Measurements from ENCODE around the gene SLC37A4.

The SLC37A4 gene

DNA sequence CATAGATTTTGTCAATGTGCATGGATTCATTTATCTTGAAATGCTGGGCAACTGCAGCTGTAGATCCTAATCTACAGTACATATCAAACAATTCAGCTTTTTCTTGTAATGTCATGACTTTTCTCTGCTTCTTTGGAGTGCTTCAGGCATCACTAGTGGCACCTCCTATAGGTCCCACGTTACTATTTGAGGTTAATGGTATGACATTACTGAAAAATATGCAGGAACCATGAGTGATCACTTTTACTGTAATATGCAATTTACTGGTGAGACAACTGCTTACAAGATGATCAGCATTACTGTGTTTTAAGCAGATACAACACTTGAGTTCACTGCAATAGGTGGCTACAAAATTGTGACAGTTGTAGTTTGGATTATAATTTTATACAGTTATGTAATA is 29.8 kb downstream of the SLC37A4 start:
- H3K4me2 ChIP-seq (ENCODE audit: low read depth, low read length) = no peak overlapping the region
- peaks cover 58% of the 10 kb centered on the region for H3K79me2 ChIP-seq (ENCODE audit: low read length)
- peaks cover 6% of the 10 kb centered on the region; the same call in 1 of the 2 replicates for H3K36me3 ChIP-seq (replicated peaks; ENCODE audit: insufficient read depth, low read length)

DNA sequence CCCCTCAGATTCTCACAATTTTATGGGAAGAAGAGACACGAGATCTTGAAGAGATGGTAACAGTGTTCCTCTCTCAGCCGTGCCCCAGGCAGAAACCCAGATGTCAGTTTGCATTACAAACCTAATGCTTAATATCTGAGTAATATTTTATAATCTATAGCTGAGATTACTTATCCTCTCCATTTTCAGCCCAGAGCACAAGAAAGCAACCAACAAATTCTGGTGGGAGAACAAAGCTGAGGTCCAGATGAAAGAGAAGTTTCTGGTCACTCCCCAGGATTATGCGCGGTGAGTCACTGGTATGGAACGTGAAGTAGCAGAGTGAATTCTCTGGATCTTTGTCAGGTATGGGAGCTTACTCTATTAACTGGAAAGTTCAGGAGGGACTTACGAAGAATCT is 31.9 kb downstream of the SLC37A4 start:
- Histone ChIP-seq H3K79me2 (ENCODE audit: low read length) (peaks cover 61% of the 10 kb centered on the region), H3K36me3 (replicated peaks; ENCODE audit: insufficient read depth, low read length) (peaks cover 4% of the 10 kb centered on the region; the same call in 1 of the 2 replicates), H3K4me2 (ENCODE audit: low read depth, low read length) (peak overlapping the region; percentile 96), H3K27me3 (replicated peaks; ENCODE audit: insufficient read depth, low read length) (no peaks in the 10 kb centered on the region), H3K4me3 (ENCODE audit: low read length) (peak overlapping the region; percentile 91), H3K27ac (ENCODE audit: low read length) (no peak overlapping the region), H3K9me3 (replicated peaks; ENCODE audit: insufficient read depth, low read length) (no peaks in the 10 kb centered on the region), H3K9ac (ENCODE audit: low read length) (peak overlapping the region; percentile 79), H4K20me1 (ENCODE audit: insufficient read depth, low read length) (no peaks in the 10 kb centered on the region), H2AFZ (ENCODE audit: low read length) (0 out of 2 replicates have a peak overlapping the region, but pooled peaks have one; percentile 95), H3K9me2 (replicated peaks; ENCODE audit: insufficient read depth, low read length) (no peaks in the 10 kb centered on the region), H3F3A (ENCODE audit: insufficient read depth, low read length) (no peaks in the 10 kb centered on the region), H3K4me1 (ENCODE audit: low read length) (peaks cover 8% of the 10 kb centered on the region; the same call in 1 of the 2 replicates)
- no peak for TF ChIP-seq EZH2phosphoT487 (IDR thresholded peaks at IDR 0.05; ENCODE audit: low read length)
- DNase-seq = no peak

More for the DNA sequence above, 29.8 kb downstream of the SLC37A4 start:
- Histone ChIP-seq H3K9me2 (replicated peaks; ENCODE audit: insufficient read depth, low read length) (no peaks in the 10 kb centered on the region), H3F3A (ENCODE audit: insufficient read depth, low read length) (no peaks in the 10 kb centered on the region), H3K9ac (ENCODE audit: low read length) (no peak overlapping the region), H3K27ac (ENCODE audit: low read length) (no peak overlapping the region), H3K4me3 (ENCODE audit: low read length) (no peak overlapping the region), H2AFZ (ENCODE audit: low read length) (no peak overlapping the region), H3K27me3 (replicated peaks; ENCODE audit: insufficient read depth, low read length) (no peaks in the 10 kb centered on the region), H3K9me3 (replicated peaks; ENCODE audit: insufficient read depth, low read length) (no peaks in the 10 kb centered on the region), H4K20me1 (ENCODE audit: insufficient read depth, low read length) (no peaks in the 10 kb centered on the region), H3K4me1 (ENCODE audit: low read length) (peaks cover 8% of the 10 kb centered on the region; the same call in 1 of the 2 replicates)
- TF ChIP-seq, protein P1, sequence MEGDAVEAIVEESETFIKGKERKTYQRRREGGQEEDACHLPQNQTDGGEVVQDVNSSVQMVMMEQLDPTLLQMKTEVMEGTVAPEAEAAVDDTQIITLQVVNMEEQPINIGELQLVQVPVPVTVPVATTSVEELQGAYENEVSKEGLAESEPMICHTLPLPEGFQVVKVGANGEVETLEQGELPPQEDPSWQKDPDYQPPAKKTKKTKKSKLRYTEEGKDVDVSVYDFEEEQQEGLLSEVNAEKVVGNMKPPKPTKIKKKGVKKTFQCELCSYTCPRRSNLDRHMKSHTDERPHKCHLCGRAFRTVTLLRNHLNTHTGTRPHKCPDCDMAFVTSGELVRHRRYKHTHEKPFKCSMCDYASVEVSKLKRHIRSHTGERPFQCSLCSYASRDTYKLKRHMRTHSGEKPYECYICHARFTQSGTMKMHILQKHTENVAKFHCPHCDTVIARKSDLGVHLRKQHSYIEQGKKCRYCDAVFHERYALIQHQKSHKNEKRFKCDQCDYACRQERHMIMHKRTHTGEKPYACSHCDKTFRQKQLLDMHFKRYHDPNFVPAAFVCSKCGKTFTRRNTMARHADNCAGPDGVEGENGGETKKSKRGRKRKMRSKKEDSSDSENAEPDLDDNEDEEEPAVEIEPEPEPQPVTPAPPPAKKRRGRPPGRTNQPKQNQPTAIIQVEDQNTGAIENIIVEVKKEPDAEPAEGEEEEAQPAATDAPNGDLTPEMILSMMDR (IDR thresholded peaks at IDR 0.05; ENCODE audit: low read length) = no peak
- TF ChIP-seq EZH2phosphoT487 (IDR thresholded peaks at IDR 0.05; ENCODE audit: low read length) = no peak
- no peak for TF ChIP-seq EZH2 (optimal IDR thresholded peaks at IDR 0.05; ENCODE audit: low read depth, low read length)
- no peak for DNase-seq

DNA sequence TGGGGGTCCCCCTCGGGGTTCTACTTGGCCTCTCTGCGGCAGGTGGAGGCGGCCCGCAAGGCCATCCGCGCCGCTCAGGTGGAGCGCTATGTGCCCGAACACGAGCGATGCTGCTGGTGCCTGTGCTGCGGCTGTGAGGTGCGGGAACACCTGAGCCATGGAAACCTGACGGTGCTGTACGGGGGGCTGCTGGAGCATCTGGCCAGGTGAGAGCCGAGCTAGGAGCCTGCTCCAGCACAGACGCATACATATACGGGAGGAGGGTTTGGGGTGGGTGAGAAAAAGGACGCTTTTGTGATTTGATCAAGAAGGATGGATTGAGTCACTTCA is 32.3 kb downstream of the SLC37A4 start:
- H3K27ac ChIP-seq (ENCODE audit: low read length) = peak overlapping the region; percentile 37; the same call in 1 of the 2 replicates
- peaks cover 61% of the 10 kb centered on the region for H3K79me2 ChIP-seq (ENCODE audit: low read length)
- TF ChIP-seq EZH2phosphoT487 (IDR thresholded peaks at IDR 0.05; ENCODE audit: low read length) (no peak), EZH2 (optimal IDR thresholded peaks at IDR 0.05; ENCODE audit: low read depth, low read length) (no peak)
- TF ChIP-seq, protein P1 (IDR thresholded peaks at IDR 0.05; ENCODE audit: low read length) = no peak
- peak overlapping the region; percentile 91 for H3K4me3 ChIP-seq (ENCODE audit: low read length)
- no peaks in the 10 kb centered on the region for H3K9me2 ChIP-seq (replicated peaks; ENCODE audit: insufficient read depth, low read length)
- no peaks in the 10 kb centered on the region for H3K27me3 ChIP-seq (replicated peaks; ENCODE audit: insufficient read depth, low read length)
- no peaks in the 10 kb centered on the region for H3K9me3 ChIP-seq (replicated peaks; ENCODE audit: insufficient read depth, low read length)
- H3K4me2 ChIP-seq (ENCODE audit: low read depth, low read length) = peak overlapping the region; percentile 96
- DNase-seq = no peak
- peak overlapping the region; percentile 79 for H3K9ac ChIP-seq (ENCODE audit: low read length)
- H3K4me1 ChIP-seq (ENCODE audit: low read length) = peaks cover 8% of the 10 kb centered on the region; the same call in 1 of the 2 replicates
- no peaks in the 10 kb centered on the region; the same call in 1 of the 2 replicates for H3F3A ChIP-seq (ENCODE audit: insufficient read depth, low read length)
- no peaks in the 10 kb centered on the region for H4K20me1 ChIP-seq (ENCODE audit: insufficient read depth, low read length)
- peak overlapping the region; percentile 95 for H2AFZ ChIP-seq (ENCODE audit: low read length)
- H3K36me3 ChIP-seq (replicated peaks; ENCODE audit: insufficient read depth, low read length) = peaks cover 3% of the 10 kb centered on the region; the same call in 1 of the 2 replicates

Data from MM.1S (cell line).